Effector memory CD4-positive, alpha-beta T cell (primary cell): Measurements from ENCODE around the gene TMPRSS3.

Source experiments
- DNase-seq, 3 donors: peaks; one replicate each; pipeline ENCODE4 v3.0.0-alpha.2; 2020
- H3K27ac ChIP-seq: 2 replicates; pipeline ENCODE4 v1.7.0; 2013; ENCODE audit warnings: mild to moderate bottlenecking, low read length, moderate library complexity; ENCODE audit not compliant: insufficient read depth, poor library complexity, severe bottlenecking
- H3K27me3 ChIP-seq: replicated peaks from 2 replicates; pipeline ENCODE4 v1.7.0; 2013; ENCODE audit warnings: mild to moderate bottlenecking, low read length; ENCODE audit not compliant: insufficient read depth, control insufficient read depth, poor library complexity, severe bottlenecking
- H3K36me3 ChIP-seq: 2 replicates; pipeline ENCODE4 v1.7.0; 2013; ENCODE audit warnings: mild to moderate bottlenecking, low read length, moderate library complexity; ENCODE audit not compliant: control insufficient read depth, insufficient read depth
- H3K4me1 ChIP-seq: 2 replicates; pipeline ENCODE4 v1.7.0; 2013; ENCODE audit warnings: low read length, mild to moderate bottlenecking; ENCODE audit not compliant: control insufficient read depth, insufficient read depth, poor library complexity, severe bottlenecking
- H3K4me3 ChIP-seq: 2 replicates; pipeline ENCODE4 v1.7.0; 2013; ENCODE audit warnings: low read length, low read depth, mild to moderate bottlenecking; ENCODE audit not compliant: insufficient read depth, poor library complexity, severe bottlenecking
- H3K9me3 ChIP-seq: 2 replicates; pipeline ENCODE4 v1.7.0; 2013; ENCODE audit warnings: mild to moderate bottlenecking, low read length, moderate library complexity; ENCODE audit not compliant: control insufficient read depth

TMPRSS3 gene

GRCh38 chr21:42349420-42350317 lies 46.2 kb downstream of the TMPRSS3 start:
- no peak overlapping the region for H3K4me3 ChIP-seq
- H3K27me3 ChIP-seq: no peaks in the 10 kb centered on the region
- H3K9me3 ChIP-seq: no peaks in the 10 kb centered on the region
- H3K36me3 ChIP-seq: no peaks in the 10 kb centered on the region
- no peaks in the 10 kb centered on the region for H3K4me1 ChIP-seq
- DNase-seq: no peak
- no peak overlapping the region for H3K27ac ChIP-seq

GRCh38 chr21:42348762-42349161 lies 47.1 kb downstream of the TMPRSS3 start:
- no peaks in the 10 kb centered on the region for H3K4me1 ChIP-seq
- H3K9me3 ChIP-seq: no peaks in the 10 kb centered on the region
- no peak for DNase-seq
- H3K27me3 ChIP-seq: no peaks in the 10 kb centered on the region
- no peak overlapping the region for H3K4me3 ChIP-seq
- H3K27ac ChIP-seq: no peak overlapping the region
- no peaks in the 10 kb centered on the region for H3K36me3 ChIP-seq

GRCh38 chr21:42347601-42348327 lies 48.1 kb downstream of the TMPRSS3 start:
- H3K27ac ChIP-seq: no peak overlapping the region
- H3K4me3 ChIP-seq: no peak overlapping the region
- H3K9me3 ChIP-seq: no peaks in the 10 kb centered on the region
- H3K27me3 ChIP-seq: no peaks in the 10 kb centered on the region
- no peak for DNase-seq
- H3K4me1 ChIP-seq: no peaks in the 10 kb centered on the region
- no peaks in the 10 kb centered on the region for H3K36me3 ChIP-seq

- H3K27ac ChIP-seq: no peak overlapping the region
- H3K4me1 ChIP-seq: no peaks in the 10 kb centered on the region
- no peaks in the 10 kb centered on the region for H3K9me3 ChIP-seq
- no peak for DNase-seq
- no peaks in the 10 kb centered on the region for H3K36me3 ChIP-seq
- H3K4me3 ChIP-seq: no peak overlapping the region
- no peaks in the 10 kb centered on the region for H3K27me3 ChIP-seq
Observed at GRCh38 chr21:42346866-42347600, 48.8 kb downstream of the TMPRSS3 start.

GRCh38 chr21:42346441-42346840 lies 49.4 kb downstream of the TMPRSS3 start:
- no peaks in the 10 kb centered on the region for H3K27me3 ChIP-seq
- H3K9me3 ChIP-seq: no peaks in the 10 kb centered on the region
- no peaks in the 10 kb centered on the region for H3K36me3 ChIP-seq
- no peak overlapping the region for H3K27ac ChIP-seq
- no peaks in the 10 kb centered on the region for H3K4me1 ChIP-seq
- no peak for DNase-seq
- H3K4me3 ChIP-seq: no peak overlapping the region

- Histone ChIP-seq H3K4me3 (no peak overlapping the region), H3K4me1 (no peaks in the 10 kb centered on the region), H3K36me3 (no peaks in the 10 kb centered on the region), H3K9me3 (no peaks in the 10 kb centered on the region), H3K27me3 (no peaks in the 10 kb centered on the region), H3K27ac (no peak overlapping the region)
- no peak for DNase-seq
Observed at GRCh38 chr21:42344631-42345030, 51.2 kb downstream of the TMPRSS3 start.

GRCh38 chr21:42343963-42344510 lies 51.8 kb downstream of the TMPRSS3 start:
- H3K36me3 ChIP-seq: no peaks in the 10 kb centered on the region
- no peak overlapping the region for H3K27ac ChIP-seq
- no peaks in the 10 kb centered on the region for H3K9me3 ChIP-seq
- no peak overlapping the region for H3K4me3 ChIP-seq
- H3K27me3 ChIP-seq: no peaks in the 10 kb centered on the region
- no peaks in the 10 kb centered on the region for H3K4me1 ChIP-seq
- no peak for DNase-seq

GRCh38 chr21:42343556-42343955 lies 52.3 kb downstream of the TMPRSS3 start:
- no peak overlapping the region for H3K4me3 ChIP-seq
- no peaks in the 10 kb centered on the region for H3K36me3 ChIP-seq
- H3K9me3 ChIP-seq: no peaks in the 10 kb centered on the region
- no peaks in the 10 kb centered on the region for H3K4me1 ChIP-seq
- DNase-seq: no peak
- no peaks in the 10 kb centered on the region for H3K27me3 ChIP-seq
- no peak overlapping the region for H3K27ac ChIP-seq

- H3K27ac ChIP-seq: no peak overlapping the region
- DNase-seq: no peak
- H3K27me3 ChIP-seq: no peaks in the 10 kb centered on the region
- no peak overlapping the region for H3K4me3 ChIP-seq
- peaks cover 3% of the 10 kb centered on the region for H3K4me1 ChIP-seq
- H3K36me3 ChIP-seq: no peaks in the 10 kb centered on the region
- H3K9me3 ChIP-seq: no peaks in the 10 kb centered on the region
Observed at GRCh38 chr21:42343101-42343500, 52.8 kb downstream of the TMPRSS3 start.
